ENCODE measurements around the gene S100A11. TPM values are rescaled to one million over a fixed set of nuclear protein-coding genes. Genes with fewer than 3 reads are reported as not detected.

The S100A11 gene
- total RNA-seq, 1 experiment from 2014 or later = 1,562 TPM

GRCh38 chr1:151990058-151990855 is 46.5 kb downstream of the S100A11 start:
- intact Hi-C loops (cut with micrococcal nuclease) = loop anchor here (5.0 kb wide), 1 partner anchor 57 kb away; no protein-coding TSS in a partner anchor
- ChIA-PET POLR2A (interaction anchor here (0.6 to 21.0 kb wide), 20 partner anchors 10 to 1279 kb away, joined by 3 to 1089 read pairs (median 8); partner anchors contain the start of genes S100A11 and THEM4), CTCF (interaction anchor here (0.8 to 23.4 kb wide), 18 partner anchors 9 to 468 kb away, joined by 3 to 543 read pairs (median 4); no protein-coding TSS in a partner anchor)
- H3K27me3 Mint-ChIP-seq (ENCODE audit: insufficient read depth, unreplicated experiment) = no peaks in the 10 kb centered on the region
- TF ChIP-seq CTCF (IDR thresholded peaks at IDR 0.05; ENCODE audit: unreplicated experiment) = no peak
- peak; percentile 39 for DNase-seq (ENCODE audit: unreplicated experiment)
- no peaks in the 10 kb centered on the region for H3K9me3 Mint-ChIP-seq (ENCODE audit: unreplicated experiment)
- H3K27ac Mint-ChIP-seq (ENCODE audit: low read depth, unreplicated experiment) = peak overlapping the region; percentile 96
- BruUV-seq (replicated peaks) = TSS peak; percentile 5
- H3K36me3 Mint-ChIP-seq (ENCODE audit: insufficient read depth, unreplicated experiment) = peaks cover 56% of the 10 kb centered on the region
- peaks cover 66% of the 10 kb centered on the region for H3K4me1 Mint-ChIP-seq (ENCODE audit: insufficient read depth, unreplicated experiment)
- peak overlapping the region; percentile 89 for H3K4me3 Mint-ChIP-seq (ENCODE audit: unreplicated experiment)

- Mint-ChIP-seq H3K36me3 (ENCODE audit: insufficient read depth, unreplicated experiment) (peaks cover 65% of the 10 kb centered on the region), H3K27ac (ENCODE audit: low read depth, unreplicated experiment) (peak overlapping the region; percentile 96), H3K27me3 (ENCODE audit: insufficient read depth, unreplicated experiment) (no peaks in the 10 kb centered on the region), H3K9me3 (ENCODE audit: unreplicated experiment) (no peaks in the 10 kb centered on the region), H3K4me1 (ENCODE audit: insufficient read depth, unreplicated experiment) (peaks cover 65% of the 10 kb centered on the region), H3K4me3 (ENCODE audit: unreplicated experiment) (peak overlapping the region; percentile 89)
- ChIA-PET POLR2A (interaction anchor here (0.6 to 21.0 kb wide), 23 partner anchors 11 to 1278 kb away, joined by 3 to 1089 read pairs (median 5); partner anchors contain the start of genes CGN, S100A11 and THEM4), CTCF (interaction anchor here (0.6 to 23.4 kb wide), 19 partner anchors 12 to 469 kb away, joined by 3 to 543 read pairs (median 4); no protein-coding TSS in a partner anchor)
- intact Hi-C loops (cut with micrococcal nuclease) = no loop called here
- DNase-seq (ENCODE audit: unreplicated experiment) = peak; percentile 97
- TF ChIP-seq CTCF (IDR thresholded peaks at IDR 0.05; ENCODE audit: unreplicated experiment) = no peak
- BruUV-seq (replicated peaks) = no TSS peak
Measured at GRCh38 chr1:151989211-151989862, 47.5 kb downstream of the S100A11 start.

GRCh38 chr1:151988405-151988923 is 48.3 kb downstream of the S100A11 start:
- no peak for TF ChIP-seq CTCF (IDR thresholded peaks at IDR 0.05; ENCODE audit: unreplicated experiment)
- Mint-ChIP-seq H3K36me3 (ENCODE audit: insufficient read depth, unreplicated experiment) (peaks cover 74% of the 10 kb centered on the region), H3K27me3 (ENCODE audit: insufficient read depth, unreplicated experiment) (no peaks in the 10 kb centered on the region), H3K4me3 (ENCODE audit: unreplicated experiment) (peak overlapping the region; percentile 89), H3K27ac (ENCODE audit: low read depth, unreplicated experiment) (peak overlapping the region; percentile 96), H3K9me3 (ENCODE audit: unreplicated experiment) (no peaks in the 10 kb centered on the region), H3K4me1 (ENCODE audit: insufficient read depth, unreplicated experiment) (peaks cover 73% of the 10 kb centered on the region)
- BruUV-seq (replicated peaks) = no TSS peak
- intact Hi-C loops (cut with micrococcal nuclease) = loop anchor here (1.0 kb wide), 1 partner anchor 8 kb away; no protein-coding TSS in a partner anchor
- POLR2A ChIA-PET = interaction anchor here (0.6 to 21.0 kb wide), 20 partner anchors 12 to 1579 kb away, joined by 3 to 1089 read pairs (median 7); partner anchors contain the start of genes CGN, S100A11 and THEM4
- CTCF ChIA-PET = interaction anchor here (0.9 to 23.4 kb wide), 10 partner anchors 8 to 470 kb away, joined by 3 to 543 read pairs (median 6); no protein-coding TSS in a partner anchor
- peak; percentile 97 for DNase-seq (ENCODE audit: unreplicated experiment)
